HG03095 (cell line): ENCODE results near the gene CCDC50.

Experiments
- ATAC-seq: cut with Tn5 transposase; IDR thresholded peaks from one replicate; pipeline ENCODE4 v1.9.1; 2021; ENCODE audit warnings: moderate library complexity; ENCODE audit not compliant: unreplicated experiment

Gene CCDC50

DNA sequence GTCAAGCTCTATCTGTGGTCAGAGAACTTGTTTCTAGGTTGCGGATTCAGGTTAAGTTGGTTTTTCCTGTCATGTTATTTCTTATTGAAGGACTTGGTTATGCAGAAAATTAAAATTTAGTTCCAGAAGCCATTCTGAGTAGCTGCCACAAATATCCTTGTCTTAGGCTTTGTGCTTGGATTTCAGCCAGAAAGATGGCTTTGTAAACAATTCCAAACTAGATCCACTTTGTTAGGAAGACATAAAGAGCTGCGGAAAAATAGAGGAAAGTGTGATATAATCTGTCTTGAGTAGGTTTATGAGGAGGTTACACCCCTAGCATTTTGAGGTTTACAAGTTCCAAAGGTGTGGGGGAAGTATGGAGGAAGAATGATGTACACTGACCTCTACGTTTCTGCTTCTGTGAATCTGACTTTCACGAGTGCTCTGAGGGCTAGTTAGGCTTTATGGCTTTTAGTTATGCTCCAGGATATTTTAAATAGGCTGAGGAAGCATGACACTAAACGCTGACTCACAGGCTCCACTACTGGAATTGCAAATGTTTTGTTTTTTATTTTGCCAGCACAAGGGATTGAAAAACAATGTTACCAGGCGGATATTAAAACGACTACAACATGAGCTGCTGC, 47.4 kb downstream of the CCDC50 start:
- no peak for ATAC-seq

DNA sequence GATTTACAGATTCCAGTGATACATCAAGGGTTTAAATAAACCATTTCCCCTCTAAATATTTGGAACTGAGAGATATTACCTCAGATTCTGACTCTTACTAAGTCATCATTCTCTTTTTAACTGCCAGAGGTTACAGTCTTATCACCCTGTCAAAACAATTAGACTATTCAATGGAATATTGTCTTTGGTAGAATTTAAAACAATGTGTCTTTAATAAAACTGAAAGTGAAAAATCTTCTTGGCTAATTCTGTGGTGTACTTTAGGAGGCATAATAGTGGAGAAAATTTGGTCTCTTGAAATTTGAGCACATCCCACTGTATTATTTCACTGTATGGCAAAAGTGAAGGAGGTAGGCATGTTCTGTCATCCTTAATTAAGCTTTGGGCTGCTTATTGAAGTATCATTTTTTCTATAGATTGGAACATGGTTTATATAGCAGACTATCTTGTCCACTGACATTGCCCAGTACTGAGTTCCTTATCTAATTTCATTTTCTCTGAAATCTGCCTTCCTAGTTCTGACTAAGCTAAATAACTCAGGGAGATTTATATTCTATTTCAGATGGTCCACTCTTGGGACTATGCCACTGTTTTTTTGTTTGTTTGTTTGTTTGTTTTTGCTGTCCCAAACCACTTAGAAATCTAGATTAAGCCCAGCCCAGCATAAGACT, 49.1 kb downstream of the CCDC50 start:
- ATAC-seq = no peak

DNA sequence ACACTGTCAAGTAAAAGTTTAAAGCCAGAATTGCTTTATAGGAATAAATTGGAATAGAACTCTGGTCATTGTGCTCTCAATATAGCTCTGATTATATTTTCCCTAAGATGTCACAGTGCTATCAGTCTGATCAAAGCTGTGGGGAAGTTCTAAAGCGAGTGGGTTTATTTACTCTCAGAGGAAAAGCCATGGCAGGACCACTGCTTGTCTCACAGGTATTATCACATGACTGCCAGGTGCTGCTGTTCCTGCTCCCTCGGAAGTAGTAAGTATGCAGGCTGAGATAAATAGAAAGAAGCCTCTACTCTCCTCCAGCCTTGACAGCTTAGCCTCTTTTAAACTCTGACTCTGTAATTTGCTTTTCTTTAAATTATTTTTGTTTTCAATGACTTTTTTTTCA, 50.3 kb downstream of the CCDC50 start:
- ATAC-seq = no peak

DNA sequence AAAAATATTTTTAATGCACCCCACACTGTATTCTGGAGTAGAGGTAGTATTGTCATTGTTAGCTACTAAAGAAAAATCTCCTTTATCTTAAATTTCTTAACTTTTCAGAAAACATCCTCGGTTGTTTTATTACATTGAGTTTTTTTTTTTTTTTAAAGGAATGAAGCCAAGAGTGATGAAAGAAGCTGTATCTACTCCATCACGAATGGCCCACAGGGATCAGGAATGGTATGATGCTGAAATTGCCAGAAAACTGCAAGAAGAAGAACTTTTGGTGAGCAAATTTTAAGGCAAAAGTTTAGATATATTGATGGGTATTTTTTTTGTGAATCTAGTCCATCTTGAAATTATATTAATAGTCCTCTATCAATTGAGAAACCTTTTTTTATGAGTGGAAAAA, 50.8 kb downstream of the CCDC50 start:
- no peak for ATAC-seq

DNA sequence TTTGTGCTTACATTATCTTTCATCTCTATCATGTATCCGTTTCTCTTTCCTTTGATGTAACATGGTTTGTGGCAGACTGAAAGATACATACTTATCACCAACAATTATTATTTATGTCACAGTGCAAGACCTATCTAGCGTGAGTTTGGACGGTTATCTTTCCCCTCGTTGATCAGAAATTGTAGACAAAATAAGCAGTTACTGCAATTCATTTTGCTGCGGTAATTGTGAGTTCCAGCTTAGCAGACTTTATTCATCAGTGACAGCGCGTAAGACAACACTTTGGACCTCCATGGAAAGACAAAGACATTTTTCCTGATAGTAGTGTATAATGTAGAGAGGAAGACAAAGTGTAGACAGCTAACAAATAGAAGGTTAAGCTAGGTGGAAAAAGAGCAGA, 52.1 kb downstream of the CCDC50 start:
- no peak for ATAC-seq

DNA sequence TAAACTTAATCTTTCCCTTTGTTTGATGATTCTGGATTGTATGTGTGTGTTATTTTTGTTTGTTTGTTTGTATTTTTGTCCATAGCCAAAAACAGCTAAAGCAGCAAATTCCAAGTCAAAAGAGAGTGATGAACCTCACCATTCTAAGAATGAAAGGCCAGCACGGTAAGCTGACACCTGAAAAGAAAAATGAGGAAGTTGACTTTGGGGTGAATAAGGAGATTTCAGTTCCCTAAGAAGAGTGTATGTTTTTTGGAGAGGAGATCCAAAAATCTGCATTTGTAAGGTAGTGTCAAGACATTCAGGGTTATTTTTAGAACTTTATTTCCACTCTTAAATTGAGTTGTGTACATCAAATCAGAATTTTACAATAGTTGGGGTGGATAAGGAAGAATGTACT, 53.5 kb downstream of the CCDC50 start:
- ATAC-seq = no peak

DNA sequence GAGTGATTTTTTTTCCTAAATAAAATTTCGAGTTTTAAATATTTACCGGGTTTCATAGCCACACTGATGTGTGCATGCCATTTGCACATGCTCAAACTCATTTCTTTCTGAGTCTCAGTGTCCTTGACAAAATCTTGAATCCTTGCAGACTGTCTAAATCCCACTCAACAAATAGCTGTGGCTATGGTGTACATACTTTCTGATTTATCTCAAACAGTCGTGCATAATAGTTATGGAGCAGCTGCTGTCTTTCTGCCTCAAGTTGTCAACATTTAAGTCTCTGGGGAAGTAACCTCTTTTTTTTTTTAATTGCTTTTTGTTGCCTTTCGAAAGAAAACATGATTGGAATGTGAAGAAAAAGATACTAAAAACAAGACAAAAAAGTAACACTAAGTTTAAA, 53.9 kb downstream of the CCDC50 start:
- ATAC-seq = no peak

DNA sequence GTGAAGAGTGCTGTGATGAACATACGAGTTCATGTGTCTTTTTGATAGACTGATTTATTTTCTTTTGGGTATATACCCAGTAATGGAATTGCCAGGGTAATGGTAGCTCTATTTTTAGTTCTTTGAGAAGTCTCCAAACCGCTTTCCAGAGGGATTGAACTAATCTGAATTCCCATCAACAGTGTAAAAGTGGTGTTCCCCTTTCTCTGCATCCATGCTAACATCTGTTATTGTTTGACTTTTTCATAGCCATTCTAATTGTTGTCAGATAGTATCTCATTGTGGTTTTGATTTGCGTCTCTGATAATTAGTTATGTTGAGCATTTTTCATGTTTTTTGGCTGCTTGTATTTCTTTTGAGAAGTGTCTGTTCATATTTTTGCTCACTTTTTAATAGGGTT, 55.9 kb downstream of the CCDC50 start:
- no peak for ATAC-seq

DNA sequence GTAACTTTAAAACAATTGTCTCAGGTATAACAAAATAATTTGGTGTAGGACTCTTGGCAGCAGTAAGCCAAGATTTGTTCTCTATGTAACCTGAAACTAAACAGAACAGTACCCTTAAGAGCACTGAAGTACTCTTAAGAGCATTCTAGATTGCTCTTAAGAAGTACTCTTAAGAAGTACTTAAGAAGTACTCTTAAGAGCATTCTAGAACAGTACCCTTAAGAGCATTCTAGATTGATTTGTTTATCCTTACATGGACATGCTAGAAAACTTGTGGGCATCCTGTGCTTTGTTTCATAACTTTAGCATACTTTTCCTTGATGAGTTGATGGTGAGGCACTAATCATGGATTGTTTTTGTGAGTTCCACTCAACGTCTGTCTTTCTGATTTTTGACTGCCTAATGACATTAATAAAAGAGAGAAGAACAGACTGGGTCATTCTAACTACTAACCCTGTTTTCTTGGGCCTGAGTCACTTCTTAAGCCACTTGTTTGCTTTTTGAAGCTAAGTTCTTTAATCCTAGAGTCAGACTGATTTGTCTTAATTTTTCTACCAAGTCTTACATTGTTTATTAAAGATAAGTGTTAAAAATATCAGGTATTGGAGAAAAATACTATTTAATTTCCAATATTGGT, 58.4 kb downstream of the CCDC50 start:
- no peak for ATAC-seq

DNA sequence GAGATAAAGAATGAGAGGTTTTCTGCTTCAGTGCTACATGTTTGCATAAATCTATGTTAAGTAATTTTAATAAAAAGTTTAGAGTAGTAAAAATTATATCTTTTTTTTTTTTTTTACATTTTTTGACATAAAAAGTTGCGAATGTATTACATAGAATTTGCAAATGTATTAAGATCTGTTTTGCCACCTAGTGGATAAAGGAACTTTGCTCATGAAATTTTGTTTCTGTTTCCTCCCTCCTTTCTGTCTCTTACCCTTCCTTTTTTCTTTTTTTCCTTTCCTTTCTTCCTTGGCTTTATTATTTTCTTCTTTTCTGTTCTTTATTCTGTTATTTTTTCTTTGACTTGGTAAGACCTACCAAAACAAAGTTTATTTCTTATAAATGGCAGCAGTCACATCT, 59.6 kb downstream of the CCDC50 start:
- no peak for ATAC-seq

DNA sequence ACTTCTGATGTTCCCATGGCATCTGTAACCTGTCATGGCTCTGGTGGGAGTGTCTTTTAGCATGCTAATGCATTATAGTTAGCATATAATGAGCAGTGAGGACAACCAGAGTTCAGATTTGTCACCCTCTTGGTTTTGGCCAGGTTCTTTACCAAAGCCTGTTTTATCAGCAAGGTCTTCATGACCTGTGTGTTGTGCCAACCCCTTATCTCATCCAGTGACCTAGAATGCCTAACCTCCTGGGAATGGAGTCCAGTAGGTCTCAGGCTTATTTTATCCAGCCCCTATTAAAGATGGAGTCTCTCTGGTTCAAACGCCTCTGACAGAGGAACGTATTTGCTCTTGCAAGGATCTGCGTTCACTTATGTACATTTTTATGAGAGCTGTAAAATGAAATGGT, 61.4 kb downstream of the CCDC50 start:
- no peak for ATAC-seq

DNA sequence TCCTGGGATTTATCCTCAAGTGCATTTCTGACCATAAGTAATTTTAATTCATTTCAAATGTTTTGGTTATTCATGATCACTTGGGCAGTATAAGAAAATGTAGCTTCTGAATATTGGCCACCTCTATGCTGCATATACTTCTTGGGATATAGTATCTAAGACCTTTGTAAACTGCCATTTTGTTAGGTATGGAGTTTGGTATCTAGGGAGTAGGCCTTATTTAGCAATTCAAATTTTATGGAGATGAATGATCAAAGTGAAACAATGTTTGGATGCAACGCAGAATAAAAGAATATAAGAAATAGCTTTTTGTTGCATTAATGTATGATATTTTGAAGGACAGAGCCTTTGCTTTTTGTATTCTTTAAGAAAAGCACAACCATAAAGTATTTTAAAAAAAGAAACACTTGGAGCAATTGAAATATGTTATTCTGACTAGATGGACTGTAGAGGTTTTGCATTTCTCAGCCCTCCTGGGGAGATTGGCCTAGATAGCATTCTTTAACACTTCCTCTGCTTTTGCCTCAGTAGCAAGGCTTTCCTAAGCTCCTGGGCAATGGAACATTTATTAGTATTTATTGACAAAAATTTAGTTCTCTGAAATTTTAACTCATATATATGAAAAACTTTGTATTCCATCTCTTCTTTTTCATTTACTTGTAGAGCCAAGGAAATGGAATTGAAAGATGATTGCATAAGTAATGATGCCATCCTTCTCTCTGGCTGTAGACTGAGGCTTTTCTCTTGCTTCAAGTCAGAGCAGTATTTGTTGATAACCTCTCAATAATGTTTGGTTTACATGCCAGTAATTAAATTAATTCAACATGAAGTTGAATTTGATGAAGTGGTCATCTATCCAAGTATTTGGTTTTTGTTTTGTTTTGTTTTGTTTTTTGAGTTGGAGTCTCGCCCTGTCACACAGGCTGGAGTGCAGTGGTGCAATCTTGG, 62.9 kb downstream of the CCDC50 start:
- ATAC-seq = no peak

DNA sequence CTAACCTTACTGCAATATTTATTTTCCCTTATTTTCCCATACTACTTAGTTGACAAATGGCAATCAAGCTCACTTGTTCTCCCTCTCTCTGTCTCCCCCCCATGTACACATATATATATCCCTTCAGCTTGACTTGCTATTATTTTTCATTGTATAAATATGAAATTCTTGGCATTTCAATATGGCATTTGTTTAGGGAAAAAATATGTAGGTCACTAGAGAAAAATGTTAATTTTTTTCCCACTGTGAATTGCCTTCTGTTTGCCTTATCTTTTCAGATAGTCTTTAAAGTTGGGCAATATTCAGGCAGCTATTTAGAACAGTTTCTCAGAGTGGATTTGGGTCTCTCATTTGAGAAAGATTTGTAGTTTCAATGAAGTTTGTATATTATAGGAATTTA, 64.0 kb downstream of the CCDC50 start:
- ATAC-seq = no peak

DNA sequence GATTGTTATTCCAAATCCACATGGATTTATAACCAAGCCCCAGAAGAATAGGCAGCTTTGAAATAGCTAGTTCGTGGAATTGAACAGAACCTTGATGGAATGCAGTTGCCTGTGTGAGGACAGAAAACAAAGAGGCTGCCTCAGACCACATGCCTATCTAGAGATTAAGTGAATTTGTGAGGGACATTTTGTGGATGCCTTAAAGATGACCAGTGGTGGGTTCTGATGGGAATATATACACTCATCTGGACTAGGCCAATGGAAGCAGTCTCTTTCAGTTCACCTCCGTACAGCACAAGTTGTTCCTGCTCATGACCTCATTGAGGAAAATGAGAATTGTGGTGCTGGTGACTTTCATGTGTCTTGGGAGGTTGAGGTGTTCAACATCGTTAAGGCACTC, 68.6 kb downstream of the CCDC50 start:
- ATAC-seq = no peak

DNA sequence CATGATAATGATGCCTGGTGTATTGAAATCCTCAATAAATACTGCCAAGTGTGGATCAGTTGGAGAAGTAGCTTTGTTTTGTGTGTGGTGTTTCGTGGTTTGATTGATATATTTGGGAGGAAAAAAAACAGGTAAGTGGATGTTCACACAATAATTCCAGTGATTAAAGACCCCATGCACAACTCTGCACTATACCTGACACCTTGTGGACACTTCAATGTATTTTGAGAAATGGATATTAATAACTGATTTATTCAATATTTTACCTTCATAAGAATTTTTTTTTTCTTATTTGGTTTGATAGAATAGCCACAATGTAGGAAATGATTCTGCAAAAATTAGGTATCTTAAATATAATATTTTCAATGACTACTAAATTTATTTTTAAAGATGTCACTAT, 69.4 kb downstream of the CCDC50 start:
- no peak for ATAC-seq

DNA sequence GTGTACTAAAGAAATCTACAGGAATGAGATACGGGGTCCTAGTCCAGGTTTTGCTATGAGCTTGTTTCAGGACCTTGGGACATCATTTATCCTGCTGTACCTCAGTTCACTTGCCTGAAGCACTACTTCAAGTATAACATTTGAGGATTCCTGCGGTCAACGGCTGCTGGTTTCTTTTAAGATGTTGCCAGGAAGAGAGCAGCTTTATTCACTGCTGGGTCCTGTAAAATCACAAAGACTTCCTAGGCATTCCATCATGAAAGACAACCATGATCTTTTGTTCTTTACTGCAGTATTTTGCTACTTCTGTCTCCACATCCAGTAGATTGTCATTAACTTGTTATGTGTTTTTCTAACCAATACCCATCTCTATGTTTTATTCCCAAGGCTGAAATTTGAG, 70.7 kb downstream of the CCDC50 start:
- ATAC-seq = no peak

DNA sequence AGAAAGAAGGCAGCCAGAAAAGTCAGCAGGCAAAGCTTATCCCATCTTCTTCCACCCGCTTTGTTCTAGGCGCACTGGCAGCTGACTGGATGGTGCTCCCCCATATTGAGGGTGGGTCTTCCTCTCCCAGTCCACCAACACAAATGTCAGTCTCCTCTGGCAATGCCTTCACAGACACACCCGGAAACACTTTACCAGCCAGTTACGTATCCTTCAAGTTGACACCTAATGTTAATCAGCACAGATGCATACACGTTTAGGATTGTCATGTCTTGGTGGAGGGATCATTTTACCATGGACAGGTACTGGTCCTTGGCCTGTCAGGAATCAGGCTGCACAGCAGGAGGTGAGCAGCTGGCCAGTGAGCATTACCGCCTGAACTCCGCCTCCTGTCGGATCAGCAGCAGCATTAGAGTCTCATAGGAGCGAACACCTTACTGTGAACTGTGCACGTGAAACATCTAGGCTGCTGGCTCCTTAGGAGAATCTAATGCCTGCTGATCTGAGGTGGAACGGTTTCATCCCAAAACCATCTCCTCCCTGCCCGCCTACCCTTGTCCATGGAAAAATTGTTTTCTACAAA, 72.7 kb downstream of the CCDC50 start:
- ATAC-seq = no peak

DNA sequence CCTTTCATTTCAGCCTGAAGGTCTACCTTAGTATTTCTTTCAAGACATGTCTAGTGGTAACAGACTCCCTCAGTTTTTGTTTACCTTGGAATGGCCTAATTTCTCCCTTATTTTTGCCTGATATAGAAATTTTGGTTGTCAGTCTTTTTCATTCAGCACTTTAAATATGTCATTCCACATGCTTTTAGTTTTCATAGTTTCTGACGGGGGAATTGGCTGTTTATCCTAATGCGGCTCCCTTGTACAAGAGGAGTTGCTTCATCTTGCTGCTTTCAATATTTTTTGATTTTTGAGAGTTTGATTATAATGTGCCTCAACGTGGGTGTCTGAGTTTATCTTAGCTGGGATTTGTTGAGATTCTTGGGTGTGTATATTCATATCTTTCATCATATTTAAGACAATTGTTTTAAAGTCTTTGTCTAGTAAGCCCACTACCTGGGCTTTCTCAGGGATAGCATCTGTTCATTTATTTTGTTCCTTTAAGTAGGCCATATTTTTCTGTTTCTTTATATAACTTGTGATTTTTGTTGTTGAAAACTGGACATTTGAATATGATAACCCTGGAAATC, 80.7 kb downstream of the CCDC50 start:
- ATAC-seq = no peak

DNA sequence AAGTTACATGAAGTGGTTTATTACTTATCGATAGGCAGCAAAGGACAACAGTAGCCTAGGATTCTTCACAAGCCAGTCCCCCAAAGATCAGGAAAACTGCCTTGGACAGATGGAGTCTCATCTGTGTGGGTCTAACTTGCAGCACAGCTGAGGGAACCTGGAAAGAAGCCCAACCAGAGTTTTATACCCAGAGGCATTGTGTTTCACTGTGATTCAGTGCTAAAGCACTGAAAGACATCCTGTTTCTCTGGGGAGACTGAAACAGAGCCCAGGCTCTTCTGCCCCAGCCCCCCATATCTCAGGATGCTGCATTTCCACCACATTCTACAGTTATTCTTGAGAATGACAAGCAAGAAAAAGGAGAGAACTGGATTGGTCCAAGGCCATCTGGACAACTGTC, 83.6 kb downstream of the CCDC50 start:
- ATAC-seq = no peak

DNA sequence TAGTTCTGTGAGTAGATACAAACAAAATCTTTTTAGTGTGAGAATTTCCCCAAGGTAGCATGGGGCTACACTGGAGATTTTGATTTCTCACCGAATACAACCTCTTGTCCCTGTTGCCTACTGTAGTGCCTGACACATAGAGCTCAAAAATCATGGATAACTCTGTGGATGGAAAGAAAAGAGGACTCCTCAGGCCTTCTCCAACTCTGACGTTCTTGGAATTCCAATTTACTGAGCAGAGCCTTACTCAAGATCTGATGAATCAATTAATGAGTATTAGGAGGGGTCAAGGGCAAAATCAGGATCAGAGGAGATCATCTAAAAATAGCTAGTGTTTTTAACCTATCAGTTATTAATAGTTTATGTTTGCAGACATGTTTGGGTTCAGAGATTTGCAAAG, 85.1 kb downstream of the CCDC50 start:
- no peak for ATAC-seq

DNA sequence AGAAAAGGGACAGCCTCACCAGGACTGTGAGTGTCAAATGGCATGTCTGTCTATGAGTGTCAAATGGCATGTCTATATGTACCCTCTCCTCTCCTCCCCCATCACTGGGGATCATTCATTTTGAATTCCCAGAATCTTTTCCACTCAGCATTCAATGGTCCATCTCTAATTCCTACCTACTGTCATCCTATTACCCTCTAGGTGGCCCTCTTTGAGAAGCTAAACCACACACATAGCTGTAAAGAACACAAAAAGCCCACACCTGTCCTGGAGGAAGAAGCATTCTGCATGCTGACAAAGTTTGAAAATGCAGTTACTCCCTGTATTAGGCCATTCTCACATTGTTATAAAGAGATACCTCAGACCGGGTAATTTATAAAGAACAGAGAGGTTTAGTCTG, 85.5 kb downstream of the CCDC50 start:
- no peak for ATAC-seq
